K562 (cell line): Measurements from ENCODE around the gene SYT13. TPM values are rescaled to one million over a fixed set of nuclear protein-coding genes. Genes with fewer than 3 reads are reported as not detected.
A peak's percentile ranks its signal among the peaks of the same experiment; 100 is the strongest.

Source experiments
- ATAC-seq: fragments of 200-7000 bp; cut with Tn5 transposase; 3 replicates; pipeline ENCODE4 v1.9.1; 2020; ENCODE audit warnings: moderate library complexity
- BruUV-seq: library from RNA; stranded (reverse); fragments of 400-500 nt; replicated peaks from 2 replicates; lab custom pipeline; 2021; lab: Mats Ljungman, UMichigan
- CTCF ChIA-PET: fragments of 300-600 bp; formaldehyde crosslinking; extraction: SDS; loops from one replicate; lab custom pipeline; 2021; ENCODE audit warnings: low intra/inter-chr PET ratio; lab: Yijun Ruan, JAX
- POLR2A ChIA-PET: fragments of 300-600, 350-650 bp; sonication (Branson Sonifier 250); formaldehyde crosslinking; extraction: SDS; loops from one replicate; lab custom pipeline; 2021; ENCODE audit warnings: antibody characterized with exemption, inconsistent platforms; lab: Yijun Ruan, JAX
- DNase-seq, 4 experiments: peaks; one replicate each; pipeline versions ENCODE4 v3.0.0 to v3.0.0-alpha.2; 2011 to 2018; ENCODE audit warnings: low spot score in 3 of 4, mixed read lengths in 3 of 4; ENCODE audit errors: extremely low read depth in 1 of 4
- FAIRE-seq: peaks from 2 replicates; lab custom pipeline; 2011; peaks lifted over from hg19 to GRCh38; lab: Jason Lieb, UNC
- H2AFZ ChIP-seq: 2 replicates; pipeline ENCODE4 v1.6.0; 2011; ENCODE audit warnings: low read depth, low read length, control low read depth, inconsistent platforms
- H3K27ac ChIP-seq: fragments of 200-600 bp; 3 replicates; pipeline ENCODE4 v1.8.0; 2011; ENCODE audit warnings: low read depth, mild to moderate bottlenecking, control low read depth, inconsistent platforms, low read length, moderate library complexity, mixed read lengths; ENCODE audit errors: extremely low read depth
- H3K27me3 ChIP-seq, 2 experiments: fragments of 300-600 bp in 1 of 2; 2 replicates in 1 of 2; 3 replicates in 1 of 2; pipeline versions ENCODE4 v1.6.0 to v1.8.0; 2011; ENCODE audit warnings: inconsistent platforms in 2 of 2, low read length in 2 of 2, mild to moderate bottlenecking in 1 of 2, mixed read lengths in 1 of 2, moderate library complexity in 1 of 2; ENCODE audit not compliant: control insufficient read depth in 2 of 2, insufficient read depth in 2 of 2
- H3K36me3 ChIP-seq: fragments of 300-600 bp; 3 replicates; pipeline ENCODE4 v1.8.0; 2011; ENCODE audit warnings: mild to moderate bottlenecking, low read length, inconsistent platforms; ENCODE audit not compliant: control insufficient read depth, insufficient read depth
- H3K4me1 ChIP-seq, 2 experiments: fragments of 200-600 bp in 1 of 2; replicated peaks in 1 of 2; 2 replicates in 1 of 2; 3 replicates in 1 of 2; pipeline versions ENCODE4 v1.5.1 to v1.8.0; 2011; ENCODE audit warnings: inconsistent platforms in 2 of 2, low read length in 2 of 2, mild to moderate bottlenecking in 1 of 2, mixed read lengths in 1 of 2, moderate library complexity in 1 of 2; ENCODE audit not compliant: control insufficient read depth in 2 of 2, insufficient read depth in 2 of 2
- H3K4me2 ChIP-seq: 2 replicates; pipeline ENCODE4 v1.6.1; 2011; ENCODE audit warnings: low read length, control low read depth, inconsistent platforms, mixed read lengths; ENCODE audit not compliant: insufficient read depth
- H3K4me3 ChIP-seq: fragments of 200-600 bp; sonication (generic), shearing (Covaris generic); 2 replicates; pipeline ENCODE4 v1.5.1; 2016; ENCODE audit warnings: control low read depth, inconsistent platforms
- H3K79me2 ChIP-seq: fragments of 200-600 bp; 3 replicates; pipeline ENCODE4 v1.8.0; 2011; ENCODE audit warnings: low read length, inconsistent platforms; ENCODE audit not compliant: control insufficient read depth, insufficient read depth
- H3K9ac ChIP-seq, 2 experiments: 2 replicates each; pipeline versions ENCODE4 v1.6.0 to v1.6.1; 2011; ENCODE audit warnings: low read depth in 2 of 2, low read length in 2 of 2, control low read depth in 1 of 2, inconsistent platforms in 1 of 2, mild to moderate bottlenecking in 1 of 2, mixed read lengths in 1 of 2; ENCODE audit not compliant: insufficient read depth in 1 of 2
- H3K9me1 ChIP-seq: one replicate; pipeline ENCODE4 v1.6.0; 2011; ENCODE audit warnings: inconsistent platforms, mild to moderate bottlenecking, low read length, moderate library complexity; ENCODE audit not compliant: control insufficient read depth, insufficient read depth
- H3K9me3 ChIP-seq: replicated peaks from 2 replicates; pipeline ENCODE4 v1.5.1; 2011; ENCODE audit warnings: low read depth, low read length, inconsistent platforms; ENCODE audit not compliant: control insufficient read depth, insufficient read depth
- H4K20me1 ChIP-seq: replicated peaks from 2 replicates; pipeline ENCODE4 v1.6.1; 2011; ENCODE audit warnings: low read length, inconsistent platforms, mixed read lengths; ENCODE audit not compliant: control insufficient read depth, insufficient read depth
- ELF1 ChIP-seq: fragments of 200-800 bp; sonication (Bioruptor generic); IDR thresholded peaks from 2 replicates; pipeline ENCODE4 v1.6.1; 2016; ENCODE audit warnings: missing genetic modification characterization, missing compliant biosample characterization
- FOXM1 ChIP-seq, 2 experiments: fragments of 450-650 bp in 1 of 2; sonication (generic) in 1 of 2; formaldehyde crosslinking in 1 of 2; IDR thresholded peaks; 2 replicates each; pipeline versions ENCODE4 v1.6.1 to v1.9.0; 2017 to 2022; ENCODE audit warnings: low read depth in 2 of 2, mild to moderate bottlenecking in 2 of 2, missing genetic modification reagents in 1 of 2, moderate library complexity in 1 of 2
- HDAC3 ChIP-seq: fragments of 450-650 bp; IDR thresholded peaks from 2 replicates; pipeline ENCODE4 v1.6.1; 2018; ENCODE audit warnings: borderline replicate concordance, mild to moderate bottlenecking, moderate library complexity; ENCODE audit not compliant: partially characterized antibody
- NRF1 ChIP-seq, 2 experiments: fragments of 450-650 bp; IDR thresholded peaks in 1 of 2; conservative IDR thresholded peaks in 1 of 2; 2 replicates each; pipeline ENCODE4 v1.6.1; 2014; ENCODE audit warnings: mild to moderate bottlenecking in 2 of 2
- PYGO2 ChIP-seq: fragments of 450-650 bp; IDR thresholded peaks from 2 replicates; pipeline ENCODE4 v1.6.1; 2016; ENCODE audit warnings: mild to moderate bottlenecking, missing genetic modification characterization, moderate library complexity, missing compliant biosample characterization
- RAD51 ChIP-seq: fragments of 450-650 bp; IDR thresholded peaks from 2 replicates; pipeline ENCODE4 v1.7.1; 2016; ENCODE audit warnings: low read depth, mild to moderate bottlenecking, borderline replicate concordance
- RBM15 ChIP-seq: fragments of 200-400 bp; formaldehyde crosslinking; IDR thresholded peaks from 2 replicates; pipeline ENCODE4 v1.6.1; 2018; ENCODE audit warnings: mild to moderate bottlenecking, low read length, moderate library complexity; ENCODE audit not compliant: insufficient read depth
- REST ChIP-seq, 2 experiments: fragments of 450-650 bp; formaldehyde crosslinking in 1 of 2; IDR thresholded peaks; 2 replicates each; pipeline versions ENCODE4 v1.4.0 to v1.6.1; 2014 to 2020; ENCODE audit warnings: mild to moderate bottlenecking in 2 of 2, borderline replicate concordance in 1 of 2, low read depth in 1 of 2
- RNF2 ChIP-seq: sonication (generic); IDR thresholded peaks from 2 replicates; pipeline ENCODE4 v1.6.1; 2016
- USF1 ChIP-seq: sonication (generic); formaldehyde crosslinking; IDR thresholded peaks from 2 replicates; pipeline ENCODE4 v1.9.0; 2022; ENCODE audit warnings: mild to moderate bottlenecking, missing genetic modification reagents
- ZNF408 ChIP-seq: fragments of 250-450 bp; sonication (Bioruptor Pico); IDR thresholded peaks from 2 replicates; pipeline ENCODE4 v1.4.0; 2020; ENCODE audit warnings: low read depth, mild to moderate bottlenecking, moderate library complexity
- WGBS: fragments of 100-300 bp; shearing (Covaris generic); methylation state at CpG from one replicate; pipeline ENCODE4 v1.1.6; 2016; ENCODE audit warnings: low coverage, mixed read lengths; ENCODE audit not compliant: insufficient coverage; ENCODE audit errors: missing lambda C conversion rate; 5-methylcytosine and 5-hydroxymethylcytosine counted together
- in situ Hi-C: fragments of 300-500 bp; cut with MboI; formaldehyde crosslinking; loops from 4 replicates; pipeline ENCODE4 v1.15.0; 2018; ENCODE audit warnings: inconsistent platforms, mixed read lengths
- intact Hi-C: fragments of 100-400 bp; cut with micrococcal nuclease; formaldehyde crosslinking; loops from 2 replicates; pipeline ENCODE4 v1.14.2; 2022
- polyA plus RNA-seq, 8 experiments: library from polyadenylated mRNA; depleted of rRNA in 4 of 8; stranded (reverse) in 5 of 8; unstranded in 3 of 8; fragments of >200 nt; fragmentation: Nextera tagmentation in 2 of 8; fragmentation: Illumina TruSeq in 1 of 8; extraction: Ambion mirVana in 2 of 8; extraction: Trizol in 1 of 8; gene quantifications; 2 replicates each; pipeline versions ENCODE4 v1.2.1 to v1.2.3, GENCODE V29; 2011 to 2014; ENCODE audit warnings: inconsistent platforms in 1 of 8, missing spikeins in 1 of 8
- total RNA-seq, 7 experiments: library from RNA; depleted of rRNA in 6 of 7; stranded (reverse); fragments of >200 nt in 6 of 7; fragmentation: Illumina TruSeq in 2 of 7; extraction: Trizol in 2 of 7; gene quantifications; 2 replicates each; pipeline versions ENCODE4 v1.2.1 to v1.2.3, GENCODE V29; 2011 to 2021; ENCODE audit warnings: low replicate concordance in 1 of 7

Gene SYT13
- total and polyA plus RNA-seq, 9 of the 15 experiments (the other 6 are each of a cell fraction or from before 2014, with no cell fraction given) = under 0.01 to 0.13 (median 0.08) TPM; not detected in 2

- BruUV-seq = no TSS peak
- TF ChIP-seq REST (IDR thresholded peaks at IDR 0.05; ENCODE audit: borderline replicate concordance) (0 out of 2 replicates have a peak, but pooled peaks have one; percentile 22), REST (CRISPR knock-in tag; IDR thresholded peaks at IDR 0.05; ENCODE audit: low read depth) (no peak), HDAC3 (no peak), USF1 (CRISPR knock-in tag) (peak; percentile 84), ELF1 (tag) (peak; percentile 60; the same call in 1 of the 2 replicates), NRF1 (conservative IDR thresholded peaks at IDR 0.05 in 1 of 2, IDR thresholded peaks at IDR 0.05 in 1 of 2) (no peak), RNF2 (no peak), PYGO2 (tag) (no peak), RBM15 (no peak), FOXM1 (IDR thresholded peaks at IDR 0.05; ENCODE audit: low read depth) (no peak), FOXM1 (CRISPR knock-in tag; IDR thresholded peaks at IDR 0.05; ENCODE audit: low read depth) (no peak), ZNF408 (CRISPR knock-in tag) (no peak), RAD51 (peak; percentile 76)
Measured at GRCh38 chr11:45333001-45333971, 47.1 kb upstream of the SYT13 start.

More at GRCh38 chr11:45333001-45333971, 47.1 kb upstream of the SYT13 start:
- Histone ChIP-seq H3K36me3 (no peaks in the 10 kb centered on the region), H3K4me3 (no peak overlapping the region), H3K9me3 (no peaks in the 10 kb centered on the region), H3K27me3 (peaks cover 0 to 10% of the 10 kb centered on the region in 2 experiments; a peak in 2 of 5 replicates), H3K9ac (no peak overlapping the region), H3K9me1 (no peaks in the 10 kb centered on the region), H3K27ac (no peak overlapping the region), H3K4me2 (no peak overlapping the region), H3K4me1 (no peaks in the 10 kb centered on the region), H3K79me2 (no peaks in the 10 kb centered on the region), H2AFZ (peak overlapping the region; percentile 44), H4K20me1 (no peaks in the 10 kb centered on the region; the same call in 1 of the 2 replicates)
- DNase-seq (peak; percentile 25 to 86 (median 79)), FAIRE-seq (peak; percentile 23), ATAC-seq (peak; percentile 88)
- in situ Hi-C loops (no loop called here), intact Hi-C loops (loop anchor here (2.0 to 10.0 kb wide), 3 partner anchors 80 to 396 kb away; no protein-coding TSS in a partner anchor)
- CTCF ChIA-PET = interaction anchor here (2.9 kb wide), 1 partner anchor 223 kb away, joined by 20 read pairs; no protein-coding TSS in a partner anchor
- POLR2A ChIA-PET = no interaction called here
- WGBS = 24% methylated on average over 19 of the region's 19 CpGs
